ENCODE results near the gene TLCD2. TPM values are rescaled to one million over a fixed set of nuclear protein-coding genes. Genes with fewer than 3 reads are reported as not detected.

TLCD2 gene
- total and polyA plus RNA-seq, 2 of the 13 experiments (the other 11 are each of a cell fraction or from before 2014, with no cell fraction given), result 0.90 to 1.1 TPM

DNA sequence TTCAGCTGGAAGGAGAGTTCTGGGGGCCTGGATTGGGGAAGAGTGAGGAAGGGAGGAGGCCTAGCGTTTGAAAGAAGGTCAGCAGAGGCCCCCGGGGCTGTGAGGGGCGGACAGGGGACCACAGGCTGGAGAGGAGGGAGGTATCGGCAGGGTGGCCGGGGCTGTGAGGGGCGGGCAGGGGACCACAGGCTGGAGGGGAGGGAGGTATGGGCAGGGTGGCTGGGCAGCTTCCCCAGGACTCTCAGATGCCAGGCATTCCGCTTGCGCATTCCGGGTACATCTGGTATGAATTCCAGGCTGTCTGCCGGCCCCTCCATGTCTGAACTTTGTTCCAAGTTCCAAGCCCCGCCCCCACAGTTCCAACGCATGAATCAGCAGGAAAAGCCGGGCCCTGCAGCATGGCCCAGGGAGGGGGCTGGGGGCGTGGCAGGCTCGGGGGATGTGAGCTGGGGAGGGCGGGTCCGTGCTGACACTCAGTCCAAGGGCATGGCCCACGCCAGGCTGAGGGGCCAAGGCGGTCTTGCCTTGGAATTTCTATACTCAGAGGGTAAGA lies 4.3 kb upstream of the TLCD2 start (continued):
- TF ChIP-seq, protein P1, sequence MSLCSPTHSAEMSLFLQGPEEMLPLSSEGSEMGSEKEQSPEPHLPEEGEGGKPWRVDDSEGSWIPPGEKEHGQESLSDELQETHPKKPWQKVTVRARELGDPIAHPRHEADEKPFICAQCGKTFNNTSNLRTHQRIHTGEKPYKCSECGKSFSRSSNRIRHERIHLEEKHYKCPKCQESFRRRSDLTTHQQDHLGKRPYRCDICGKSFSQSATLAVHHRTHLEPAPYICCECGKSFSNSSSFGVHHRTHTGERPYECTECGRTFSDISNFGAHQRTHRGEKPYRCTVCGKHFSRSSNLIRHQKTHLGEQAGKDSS (CRISPR knock-in tag; IDR thresholded peaks at IDR 0.05; ENCODE audit: borderline replicate concordance, low read depth), result peak; percentile 68; the same call in 1 of the 2 replicates
- TF ChIP-seq HDAC1 (CRISPR knock-in tag; IDR thresholded peaks at IDR 0.05), result peak; percentile 85
- TF ChIP-seq JUN (CRISPR knock-in tag; IDR thresholded peaks at IDR 0.05), result peak; percentile 49; the same call in 1 of the 2 replicates
- TF ChIP-seq, protein P2, sequence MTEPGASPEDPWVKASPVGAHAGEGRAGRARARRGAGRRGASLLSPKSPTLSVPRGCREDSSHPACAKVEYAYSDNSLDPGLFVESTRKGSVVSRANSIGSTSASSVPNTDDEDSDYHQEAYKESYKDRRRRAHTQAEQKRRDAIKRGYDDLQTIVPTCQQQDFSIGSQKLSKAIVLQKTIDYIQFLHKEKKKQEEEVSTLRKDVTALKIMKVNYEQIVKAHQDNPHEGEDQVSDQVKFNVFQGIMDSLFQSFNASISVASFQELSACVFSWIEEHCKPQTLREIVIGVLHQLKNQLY (CRISPR knock-in tag; IDR thresholded peaks at IDR 0.05), result peak; percentile 35
- TF ChIP-seq NR2F1 (CRISPR knock-in tag; IDR thresholded peaks at IDR 0.05), result peak; percentile 10 to 43; a peak in 2 of 4 replicates
- peak; percentile 97 for TF ChIP-seq SAP130 (CRISPR knock-in tag; IDR thresholded peaks at IDR 0.05; ENCODE audit: low read depth)
- peak; percentile 28; the same call in 1 of the 2 replicates for TF ChIP-seq GATAD2A (CRISPR knock-in tag; IDR thresholded peaks at IDR 0.05)
- peak; percentile 70 to 71; a peak in 3 of 4 replicates for TF ChIP-seq EP300 (IDR thresholded peaks at IDR 0.05; ENCODE audit: low read depth in 2 of 2, low read length in 2 of 2)
- TF ChIP-seq EP300 (CRISPR knock-in tag; IDR thresholded peaks at IDR 0.05; ENCODE audit: borderline replicate concordance), result no peak
- peak; percentile 28; the same call in 1 of the 2 replicates for TF ChIP-seq ZFP1 (CRISPR knock-in tag; IDR thresholded peaks at IDR 0.05)
- TF ChIP-seq, protein P3, sequence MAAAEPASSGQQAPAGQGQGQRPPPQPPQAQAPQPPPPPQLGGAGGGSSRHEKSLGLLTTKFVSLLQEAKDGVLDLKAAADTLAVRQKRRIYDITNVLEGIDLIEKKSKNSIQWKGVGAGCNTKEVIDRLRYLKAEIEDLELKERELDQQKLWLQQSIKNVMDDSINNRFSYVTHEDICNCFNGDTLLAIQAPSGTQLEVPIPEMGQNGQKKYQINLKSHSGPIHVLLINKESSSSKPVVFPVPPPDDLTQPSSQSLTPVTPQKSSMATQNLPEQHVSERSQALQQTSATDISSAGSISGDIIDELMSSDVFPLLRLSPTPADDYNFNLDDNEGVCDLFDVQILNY (CRISPR knock-in tag; conservative IDR thresholded peaks at IDR 0.05), result no peak
- TF ChIP-seq, protein P4, sequence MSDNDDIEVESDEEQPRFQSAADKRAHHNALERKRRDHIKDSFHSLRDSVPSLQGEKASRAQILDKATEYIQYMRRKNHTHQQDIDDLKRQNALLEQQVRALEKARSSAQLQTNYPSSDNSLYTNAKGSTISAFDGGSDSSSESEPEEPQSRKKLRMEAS (IDR thresholded peaks at IDR 0.05), result peak; percentile 84
- TF ChIP-seq ZNF746 (CRISPR knock-in tag; IDR thresholded peaks at IDR 0.05), result peak; percentile 28
- TF ChIP-seq ZNF749 (CRISPR knock-in tag; IDR thresholded peaks at IDR 0.05; ENCODE audit: borderline replicate concordance), result no peak
- peak; percentile 49 for TF ChIP-seq KDM6A (CRISPR knock-in tag; IDR thresholded peaks at IDR 0.05; ENCODE audit: low read depth)
- no peak for TF ChIP-seq ZNF572 (CRISPR knock-in tag; IDR thresholded peaks at IDR 0.05)
- TF ChIP-seq KLF12 (CRISPR knock-in tag; IDR thresholded peaks at IDR 0.05; ENCODE audit: borderline replicate concordance), result peak; percentile 59; the same call in 1 of the 2 replicates
- TF ChIP-seq, protein P5, sequence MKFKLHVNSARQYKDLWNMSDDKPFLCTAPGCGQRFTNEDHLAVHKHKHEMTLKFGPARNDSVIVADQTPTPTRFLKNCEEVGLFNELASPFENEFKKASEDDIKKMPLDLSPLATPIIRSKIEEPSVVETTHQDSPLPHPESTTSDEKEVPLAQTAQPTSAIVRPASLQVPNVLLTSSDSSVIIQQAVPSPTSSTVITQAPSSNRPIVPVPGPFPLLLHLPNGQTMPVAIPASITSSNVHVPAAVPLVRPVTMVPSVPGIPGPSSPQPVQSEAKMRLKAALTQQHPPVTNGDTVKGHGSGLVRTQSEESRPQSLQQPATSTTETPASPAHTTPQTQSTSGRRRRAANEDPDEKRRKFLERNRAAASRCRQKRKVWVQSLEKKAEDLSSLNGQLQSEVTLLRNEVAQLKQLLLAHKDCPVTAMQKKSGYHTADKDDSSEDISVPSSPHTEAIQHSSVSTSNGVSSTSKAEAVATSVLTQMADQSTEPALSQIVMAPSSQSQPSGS (CRISPR knock-in tag; IDR thresholded peaks at IDR 0.05), result peak; percentile 25; the same call in 1 of the 2 replicates
- TF ChIP-seq ZNF329 (CRISPR knock-in tag; IDR thresholded peaks at IDR 0.05; ENCODE audit: low read depth), result no peak
- peak; percentile 95 for TF ChIP-seq HIVEP1 (CRISPR knock-in tag; IDR thresholded peaks at IDR 0.05)
- peak; percentile 33; the same call in 1 of the 2 replicates for TF ChIP-seq ZFX (CRISPR knock-in tag; IDR thresholded peaks at IDR 0.05; ENCODE audit: low read depth)
- TF ChIP-seq NR2F6 (IDR thresholded peaks at IDR 0.05), result peak; percentile 65
- TF ChIP-seq NR2F6 (CRISPR knock-in tag; IDR thresholded peaks at IDR 0.05), result peak; percentile 67; the same call in 1 of the 2 replicates
- peak; percentile 76 for TF ChIP-seq MYC (CRISPR knock-in tag; IDR thresholded peaks at IDR 0.05; ENCODE audit: borderline replicate concordance)
- peak; percentile 28; the same call in 1 of the 2 replicates for TF ChIP-seq BORCS8-MEF2B (CRISPR knock-in tag; IDR thresholded peaks at IDR 0.05)
- TF ChIP-seq SKI (IDR thresholded peaks at IDR 0.05; ENCODE audit: partially characterized antibody), result peak; percentile 95
- TF ChIP-seq, protein P6, sequence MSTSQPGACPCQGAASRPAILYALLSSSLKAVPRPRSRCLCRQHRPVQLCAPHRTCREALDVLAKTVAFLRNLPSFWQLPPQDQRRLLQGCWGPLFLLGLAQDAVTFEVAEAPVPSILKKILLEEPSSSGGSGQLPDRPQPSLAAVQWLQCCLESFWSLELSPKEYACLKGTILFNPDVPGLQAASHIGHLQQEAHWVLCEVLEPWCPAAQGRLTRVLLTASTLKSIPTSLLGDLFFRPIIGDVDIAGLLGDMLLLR (CRISPR knock-in tag; IDR thresholded peaks at IDR 0.05), result peak; percentile 82; the same call in 1 of the 2 replicates
- TF ChIP-seq ZNF317 (CRISPR knock-in tag; IDR thresholded peaks at IDR 0.05), result peak; percentile 52; the same call in 1 of the 2 replicates
- no peak for TF ChIP-seq ARNT (IDR thresholded peaks at IDR 0.05)

Measured in HepG2 (cell line).